Measurements from ENCODE around the gene LRRTM3.
A peak's percentile ranks its signal among the peaks of the same experiment; 100 is the strongest.

LRRTM3 gene

GRCh38 chr10:67033878-67034277 is 108.0 kb downstream of the LRRTM3 start:
- no peak overlapping the region for H3K4me3 ChIP-seq (replicated peaks in 1 of 2; ENCODE audit: low read depth in 2 of 2, low read length in 2 of 2)
- no peak for DNase-seq (ENCODE audit: low read depth in 2 of 2)
- TF ChIP-seq CTCF (IDR thresholded peaks at IDR 0.05; ENCODE audit: low read depth, low read length), result no peak

- H3K4me3 ChIP-seq (replicated peaks in 1 of 2; ENCODE audit: low read depth in 2 of 2, low read length in 2 of 2), result no peak overlapping the region
- no peak for TF ChIP-seq CTCF (IDR thresholded peaks at IDR 0.05; ENCODE audit: low read depth, low read length)
- DNase-seq (ENCODE audit: low read depth in 2 of 2), result no peak
Observed at GRCh38 chr10:67036808-67037207, 111.0 kb downstream of the LRRTM3 start.

GRCh38 chr10:67043041-67043440 is 117.2 kb downstream of the LRRTM3 start:
- no peak for TF ChIP-seq CTCF (IDR thresholded peaks at IDR 0.05; ENCODE audit: low read depth, low read length)
- no peak for DNase-seq (ENCODE audit: low read depth in 2 of 2)
- no peak overlapping the region for H3K4me3 ChIP-seq (replicated peaks in 1 of 2; ENCODE audit: low read depth in 2 of 2, low read length in 2 of 2)

- TF ChIP-seq CTCF (IDR thresholded peaks at IDR 0.05; ENCODE audit: low read depth, low read length), result no peak
Observed at GRCh38 chr10:67045404-67045803, 119.6 kb downstream of the LRRTM3 start.

GRCh38 chr10:67046507-67046906 is 120.7 kb downstream of the LRRTM3 start:
- no peak for TF ChIP-seq CTCF (IDR thresholded peaks at IDR 0.05; ENCODE audit: low read depth, low read length)
- DNase-seq (ENCODE audit: low read depth in 2 of 2), result no peak
- H3K4me3 ChIP-seq (replicated peaks in 1 of 2; ENCODE audit: low read depth in 2 of 2, low read length in 2 of 2), result no peak overlapping the region

More at GRCh38 chr10:67045404-67045803, 119.6 kb downstream of the LRRTM3 start:
- no peak overlapping the region for H3K4me3 ChIP-seq (replicated peaks in 1 of 2; ENCODE audit: low read depth in 2 of 2, low read length in 2 of 2)
- DNase-seq (ENCODE audit: low read depth in 2 of 2), result peak in 1 of 2 donors; percentile 1

- DNase-seq (ENCODE audit: low read depth in 2 of 2), result no peak
- TF ChIP-seq CTCF (IDR thresholded peaks at IDR 0.05; ENCODE audit: low read depth, low read length), result no peak
- H3K4me3 ChIP-seq (replicated peaks in 1 of 2; ENCODE audit: low read depth in 2 of 2, low read length in 2 of 2), result no peak overlapping the region
Observed at GRCh38 chr10:67049988-67050387, 124.2 kb downstream of the LRRTM3 start.

- no peak overlapping the region for H3K4me3 ChIP-seq (replicated peaks in 1 of 2; ENCODE audit: low read depth in 2 of 2, low read length in 2 of 2)
- TF ChIP-seq CTCF (IDR thresholded peaks at IDR 0.05; ENCODE audit: low read depth, low read length), result no peak
- DNase-seq (ENCODE audit: low read depth in 2 of 2), result no peak
Observed at GRCh38 chr10:67050415-67050814, 124.6 kb downstream of the LRRTM3 start.

All from cardiac fibroblast (primary cell).